SK-N-SH (cell line): ENCODE measurements around the gene FAM199X. TPM values are rescaled to one million over a fixed set of nuclear protein-coding genes. Genes with fewer than 3 reads are reported as not detected.

Source experiments
- CTCF ChIA-PET: fragments of 300-600, 350-600 bp; formaldehyde crosslinking; extraction: SDS; loops from one replicate; lab custom pipeline; 2021; lab: Yijun Ruan, JAX
- POLR2A ChIA-PET: fragments of 350-600 bp; sonication (Branson Sonifier 250); formaldehyde crosslinking; extraction: SDS; loops from one replicate; lab custom pipeline; 2020; ENCODE audit warnings: antibody characterized with exemption, inconsistent platforms; lab: Yijun Ruan, JAX
- DNase-seq: peaks from one replicate; pipeline ENCODE4 v3.0.0; 2012
- H2AFZ ChIP-seq: fragments of 200-600 bp; sonication (generic); 2 replicates; pipeline ENCODE4 v1.8.1; 2016; ENCODE audit warnings: antibody characterized with exemption, mild to moderate bottlenecking, low read depth
- H3F3A ChIP-seq: fragments of 200-600 bp; sonication (generic); replicated peaks from 2 replicates; pipeline ENCODE3; 2016; ENCODE audit warnings: antibody characterized with exemption, mild to moderate bottlenecking; ENCODE audit not compliant: insufficient read depth
- H3K27ac ChIP-seq, 2 experiments: fragments of 200-500 bp in 1 of 2; fragments of 200-600 bp in 1 of 2; sonication (Bioruptor generic) in 1 of 2; sonication (generic), shearing (Covaris generic) in 1 of 2; 2 replicates each; pipeline versions ENCODE4 v1.5.1 to v1.6.1; 2014 to 2016; ENCODE audit warnings: low read depth in 2 of 2, inconsistent platforms in 1 of 2, low read length in 1 of 2, mild to moderate bottlenecking in 1 of 2, mixed read lengths in 1 of 2
- H3K27me3 ChIP-seq: fragments of 200-600 bp; sonication (generic), shearing (Covaris generic); 2 replicates; pipeline ENCODE4 v1.6.1; 2016; ENCODE audit warnings: mixed run types; ENCODE audit not compliant: insufficient read depth
- H3K36me3 ChIP-seq, 2 experiments: fragments of 200-500 bp in 1 of 2; fragments of 200-600 bp in 1 of 2; sonication (Bioruptor generic) in 1 of 2; sonication (generic) in 1 of 2; replicated peaks in 1 of 2; 2 replicates each; pipeline versions ENCODE3 to v1.5.1; 2014 to 2016; ENCODE audit warnings: low read length in 1 of 2, mild to moderate bottlenecking in 1 of 2; ENCODE audit not compliant: insufficient read depth in 2 of 2, control insufficient read depth in 1 of 2
- H3K4me1 ChIP-seq, 2 experiments: fragments of 200-500 bp in 1 of 2; fragments of 200-600 bp in 1 of 2; sonication (Bioruptor generic) in 1 of 2; sonication (generic), shearing (Covaris generic) in 1 of 2; 2 replicates each; pipeline versions ENCODE4 v1.5.1 to v1.6.1; 2014 to 2016; ENCODE audit warnings: low read depth in 1 of 2, low read length in 1 of 2, mixed run types in 1 of 2; ENCODE audit not compliant: insufficient read depth in 2 of 2, control insufficient read depth in 1 of 2
- H3K4me2 ChIP-seq: fragments of 200-600 bp; sonication (generic), shearing (Covaris generic); 2 replicates; pipeline ENCODE4 v1.6.1; 2017; ENCODE audit warnings: mixed run types
- H3K4me3 ChIP-seq, 2 experiments: fragments of 200-500 bp in 1 of 2; fragments of 200-600 bp in 1 of 2; sonication (Bioruptor generic) in 1 of 2; sonication (generic), shearing (Covaris generic) in 1 of 2; 2 replicates each; pipeline versions ENCODE4 v1.5.1 to v1.8.1; 2014 to 2016; ENCODE audit warnings: low read depth in 2 of 2, inconsistent platforms in 1 of 2, low read length in 1 of 2, mild to moderate bottlenecking in 1 of 2, mixed read lengths in 1 of 2, moderate library complexity in 1 of 2
- H3K79me2 ChIP-seq: fragments of 200-600 bp; sonication (generic); 2 replicates; pipeline ENCODE4 v1.8.1; 2017; ENCODE audit warnings: mild to moderate bottlenecking; ENCODE audit not compliant: insufficient read depth
- H3K9ac ChIP-seq: fragments of 200-600 bp; sonication (generic); 2 replicates; pipeline ENCODE4 v1.6.1; 2017; ENCODE audit warnings: mixed run types
- H3K9me2 ChIP-seq: fragments of 200-600 bp; sonication (generic); 2 replicates; pipeline ENCODE4 v1.6.1; 2017; ENCODE audit warnings: mixed run types
- H3K9me3 ChIP-seq: fragments of 200-600 bp; sonication (generic); 2 replicates; pipeline ENCODE4 v1.6.1; 2017; ENCODE audit warnings: mixed run types, mild to moderate bottlenecking, moderate library complexity
- H4K20me1 ChIP-seq: fragments of 200-600 bp; sonication (generic); 2 replicates; pipeline ENCODE4 v1.6.1; 2017; ENCODE audit warnings: mild to moderate bottlenecking, mixed run types; ENCODE audit not compliant: insufficient read depth
- CHD2 ChIP-seq: fragments of 150-350 bp; IDR thresholded peaks from 2 replicates; pipeline ENCODE4 v1.6.1; 2018; ENCODE audit warnings: low read length; ENCODE audit not compliant: partially characterized antibody
- EZH2phosphoT487 ChIP-seq: fragments of 200-600 bp; sonication (generic); IDR thresholded peaks from 2 replicates; pipeline ENCODE4 v1.6.1; 2017; ENCODE audit warnings: low read depth, mixed run types, mild to moderate bottlenecking, antibody characterized with exemption, moderate library complexity, borderline replicate concordance
- MAX ChIP-seq: IDR thresholded peaks from 2 replicates; pipeline ENCODE4 v1.4.0; 2012; ENCODE audit warnings: low read depth
- MXI1 ChIP-seq: IDR thresholded peaks from 2 replicates; pipeline ENCODE4 v1.6.1; 2012; ENCODE audit warnings: mild to moderate bottlenecking, low read depth, low read length, improper control_type of control experiment
- PBX3 ChIP-seq: IDR thresholded peaks from 2 replicates; pipeline ENCODE4; 2012
- REST ChIP-seq: IDR thresholded peaks from 2 replicates; pipeline ENCODE4 v1.6.1; 2012; ENCODE audit warnings: mild to moderate bottlenecking, low read depth, low read length, moderate library complexity
- RFX5 ChIP-seq: IDR thresholded peaks from 2 replicates; pipeline ENCODE4 v1.6.1; 2012; ENCODE audit warnings: mild to moderate bottlenecking, improper control_type of control experiment, low read length
- RXRA ChIP-seq: IDR thresholded peaks from 2 replicates; pipeline ENCODE4 v1.4.0; 2012; ENCODE audit warnings: low read depth, mild to moderate bottlenecking, borderline replicate concordance
- SMC3 ChIP-seq: IDR thresholded peaks from 2 replicates; pipeline ENCODE4 v1.6.1; 2012; ENCODE audit warnings: low read depth, low read length, improper control_type of control experiment
- TAF1 ChIP-seq: IDR thresholded peaks from 2 replicates; pipeline ENCODE4 v1.6.1; 2012; ENCODE audit warnings: low read depth, mild to moderate bottlenecking, low read length, moderate library complexity, borderline replicate concordance
- USF2 ChIP-seq: fragments of 150-350 bp; IDR thresholded peaks from 2 replicates; pipeline ENCODE4 v1.6.1; 2017; ENCODE audit warnings: antibody characterized with exemption, low read length, low read depth, borderline replicate concordance
- WGBS: methylation state at CpG from one replicate; pipeline ENCODE4 v1.1.6; 2017; ENCODE audit warnings: low lambda C conversion rate; 5-methylcytosine and 5-hydroxymethylcytosine counted together
- polyA plus RNA-seq, 3 experiments: library from polyadenylated mRNA; depleted of rRNA; stranded (reverse); fragments of >200 nt; gene quantifications; 2 replicates each; pipeline ENCODE4 v1.2.3, GENCODE V29; 2012

FAM199X gene
- polyA plus RNA-seq, 1 of the 3 experiments (the other 2 are of a cell fraction), result 2.2 TPM

GRCh38 chrX:104173841-104174240 is 7.6 kb downstream of the FAM199X start:
- ChIA-PET CTCF (interaction anchor here (3.2 kb wide), 1 partner anchor 21 kb away, joined by 13 read pairs; no protein-coding TSS in a partner anchor), POLR2A (no interaction called here)
- Histone ChIP-seq H3K4me2 (no peak overlapping the region), H3F3A (no peaks in the 10 kb centered on the region), H3K27ac (no peak overlapping the region), H3K9ac (no peak overlapping the region), H3K4me1 (no peaks in the 10 kb centered on the region), H2AFZ (no peak overlapping the region), H3K36me3 (peaks cover 10 to 17% of the 10 kb centered on the region in 2 experiments), H4K20me1 (peaks cover 19% of the 10 kb centered on the region; the same call in 1 of the 2 replicates), H3K27me3 (peaks cover 3% of the 10 kb centered on the region; the same call in 1 of the 2 replicates), H3K9me2 (no peaks in the 10 kb centered on the region), H3K9me3 (no peaks in the 10 kb centered on the region), H3K79me2 (peaks cover 64% of the 10 kb centered on the region), H3K4me3 (no peak overlapping the region)
- 58% methylated on average over 6 of the region's 6 CpGs for WGBS
- TF ChIP-seq TAF1 (no peak), MAX (no peak), RFX5 (no peak), RXRA (no peak), MXI1 (no peak), CHD2 (no peak), SMC3 (no peak), PBX3 (no peak), EZH2phosphoT487 (no peak), USF2 (no peak), REST (no peak)
- DNase-seq, result no peak
